Stimulated activated naive CD8-positive, alpha-beta T cell treated with anti-CD3 and anti-CD28 coated beads, Interleukin-15, Interleukin-2, amounts not matched to agents 100 ng/mL and 50 ng/mL, for 24 hours (primary cell): ENCODE results near the gene LRRC8B.
A peak's percentile ranks its signal among the peaks of the same experiment; 100 is the strongest.
"Not testable (repeated sequence)": the region's sequence is repeated elsewhere in the genome, so short reads cannot be mapped to it uniquely, and the experiment has no call there.

Experiments
- H3K27ac Mint-ChIP-seq: one replicate; pipeline ENCODE4 v1.8.0; 2021; ENCODE audit warnings: mild to moderate bottlenecking, mixed read lengths
- H3K27me3 Mint-ChIP-seq: one replicate; pipeline ENCODE4 v1.8.0; 2021; ENCODE audit warnings: mixed read lengths
- H3K36me3 Mint-ChIP-seq: one replicate; pipeline ENCODE4 v1.8.0; 2021; ENCODE audit warnings: low read depth, mixed read lengths
- H3K4me1 Mint-ChIP-seq: one replicate; pipeline ENCODE4 v1.8.0; 2021; ENCODE audit warnings: low read depth, mixed read lengths
- H3K4me3 Mint-ChIP-seq: one replicate; pipeline ENCODE4 v1.8.0; 2021; ENCODE audit warnings: mild to moderate bottlenecking, mixed read lengths
- H3K9me3 Mint-ChIP-seq: one replicate; pipeline ENCODE4 v1.8.0; 2021; ENCODE audit warnings: mixed read lengths

The LRRC8B gene

DNA sequence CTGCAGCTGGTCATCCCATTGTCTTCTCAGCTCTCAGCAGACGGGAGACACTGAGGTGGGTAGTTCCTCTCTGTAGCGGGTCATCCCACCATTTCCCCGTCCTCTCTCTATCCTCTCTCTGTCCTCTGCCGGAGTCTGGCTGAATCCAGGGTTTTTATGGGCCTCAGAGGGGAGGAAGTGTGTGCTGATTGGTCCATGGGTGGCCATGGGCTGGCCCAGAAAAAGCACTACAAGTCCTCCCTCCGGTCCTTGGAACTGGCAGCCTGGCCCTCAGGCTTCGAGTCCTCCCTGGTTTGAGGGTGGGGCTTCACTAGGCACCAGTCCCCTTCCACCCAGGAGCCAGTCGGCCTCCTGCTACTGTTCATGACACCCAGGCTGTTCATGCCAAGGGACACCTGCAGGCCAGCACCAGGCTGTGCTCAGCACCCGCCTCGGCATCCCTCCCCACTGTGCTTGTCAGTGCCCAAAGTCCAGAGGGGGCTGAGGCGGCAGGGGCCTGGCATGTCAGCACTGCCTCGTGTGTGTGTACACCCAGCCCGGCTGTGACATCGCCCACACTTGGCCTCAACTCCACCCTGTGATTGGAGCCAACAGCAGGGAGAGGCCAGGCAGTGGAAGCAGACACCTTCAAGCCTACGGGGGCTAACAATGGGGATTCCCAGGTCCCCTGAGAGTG lies 85.3 kb downstream of the LRRC8B start:
- peak overlapping the region; percentile 83 for H3K4me3 Mint-ChIP-seq
- peak overlapping the region; percentile 99 for H3K27ac Mint-ChIP-seq
- peaks cover 98% of the 10 kb centered on the region for H3K4me1 Mint-ChIP-seq
- no peaks in the 10 kb centered on the region for H3K36me3 Mint-ChIP-seq
- no peaks in the 10 kb centered on the region for H3K27me3 Mint-ChIP-seq
- no peaks in the 10 kb centered on the region for H3K9me3 Mint-ChIP-seq

GRCh38 chr1:89610457-89611011 lies 85.9 kb downstream of the LRRC8B start:
- Mint-ChIP-seq H3K4me3 (peak overlapping the region; percentile 67), H3K9me3 (no peaks in the 10 kb centered on the region), H3K4me1 (peaks cover 97% of the 10 kb centered on the region), H3K36me3 (no peaks in the 10 kb centered on the region), H3K27me3 (no peaks in the 10 kb centered on the region), H3K27ac (peak overlapping the region; percentile 99)

DNA sequence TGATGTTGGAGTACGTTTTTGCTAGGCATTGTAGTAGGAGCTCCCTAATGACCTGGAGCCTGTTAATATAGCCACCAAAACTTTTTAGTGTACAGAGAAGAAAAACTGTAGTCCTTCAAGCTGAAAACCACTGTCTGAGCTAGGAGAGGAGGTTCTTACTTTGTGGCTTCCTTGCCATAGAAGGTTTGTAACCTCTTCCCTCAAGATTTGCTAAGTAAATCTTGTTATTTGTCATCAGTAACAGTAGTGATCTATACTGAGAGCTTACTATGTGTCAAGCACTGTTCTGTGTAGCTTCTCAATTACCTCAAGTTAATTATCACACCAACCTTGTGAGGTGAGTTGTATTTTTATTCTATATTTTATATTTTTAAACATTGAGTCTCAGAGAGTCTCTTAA lies 87.1 kb downstream of the LRRC8B start:
- H3K4me3 Mint-ChIP-seq, result peak overlapping the region; percentile 67
- peaks cover 7% of the 10 kb centered on the region for H3K36me3 Mint-ChIP-seq
- H3K27ac Mint-ChIP-seq, result peak overlapping the region; percentile 99
- H3K9me3 Mint-ChIP-seq, result no peaks in the 10 kb centered on the region
- H3K27me3 Mint-ChIP-seq, result no peaks in the 10 kb centered on the region
- H3K4me1 Mint-ChIP-seq, result peaks cover 94% of the 10 kb centered on the region

DNA sequence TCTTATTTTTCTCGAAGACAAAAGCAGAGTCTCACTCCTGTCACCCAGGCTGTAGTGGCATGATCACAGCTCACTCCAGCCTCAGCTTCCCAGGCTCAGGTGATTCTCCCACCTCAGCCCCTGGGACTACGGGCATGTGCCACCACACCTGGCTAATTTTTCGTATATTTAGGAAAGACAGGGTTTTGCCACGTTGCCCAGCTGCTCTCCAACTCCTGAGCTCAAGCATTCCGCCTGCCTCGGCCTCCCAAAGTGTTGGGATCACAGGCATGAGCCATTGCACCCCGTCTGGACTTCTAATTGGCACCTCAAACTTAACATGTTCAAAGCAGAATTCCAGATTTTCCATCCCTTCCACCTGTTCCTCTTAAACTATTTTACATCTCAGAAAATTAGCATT lies 89.3 kb downstream of the LRRC8B start:
- Mint-ChIP-seq H3K27me3 (no peaks in the 10 kb centered on the region), H3K36me3 (peaks cover 29% of the 10 kb centered on the region), H3K4me3 (no peak overlapping the region), H3K4me1 (peaks cover 87% of the 10 kb centered on the region), H3K9me3 (peaks cover 15% of the 10 kb centered on the region), H3K27ac (peak overlapping the region; percentile 74)

DNA sequence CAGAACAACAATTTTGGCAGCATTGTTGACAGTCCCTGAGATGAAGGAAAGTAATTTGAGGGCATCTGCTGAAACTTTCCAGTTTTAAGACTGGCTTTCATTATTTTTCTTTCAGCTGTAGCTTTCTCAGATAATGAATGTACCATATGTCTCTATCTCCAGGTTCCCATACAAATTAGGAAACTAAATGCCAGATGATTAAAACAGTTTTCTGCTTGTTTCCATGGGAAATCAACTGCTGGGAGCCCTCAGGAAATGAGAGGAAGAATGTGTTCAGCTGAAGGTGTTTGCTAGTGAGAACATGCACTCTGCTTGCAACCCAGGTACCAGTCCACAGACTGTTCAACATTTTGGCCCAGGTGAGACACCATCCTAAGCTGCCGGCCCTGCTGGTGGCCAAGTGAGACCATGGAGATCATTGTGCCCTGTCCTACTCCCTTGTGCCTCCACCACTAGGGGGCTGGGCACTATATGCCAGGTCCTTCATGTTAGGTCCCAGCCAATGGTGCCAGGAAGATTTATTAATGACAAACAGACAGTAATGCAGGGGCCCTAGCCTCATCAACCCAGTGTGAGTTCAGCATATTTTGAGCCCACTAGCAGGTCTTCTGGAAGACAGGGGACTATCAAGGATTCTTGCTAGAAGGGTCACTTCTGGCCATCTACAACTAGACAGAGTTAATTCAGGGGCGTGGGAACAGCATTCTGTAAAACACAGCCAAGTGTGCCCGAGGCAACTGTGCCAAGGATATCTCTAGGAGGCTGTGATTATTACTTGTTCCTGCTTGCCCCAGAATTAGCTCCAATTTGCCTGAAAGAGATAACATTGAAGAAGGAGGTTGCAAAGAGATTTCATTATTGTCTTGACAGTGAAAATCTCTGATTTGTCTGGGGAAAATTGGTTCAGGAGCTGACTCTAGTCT lies 91.3 kb downstream of the LRRC8B start:
- Mint-ChIP-seq H3K27ac (no peak overlapping the region), H3K9me3 (peaks cover 17% of the 10 kb centered on the region), H3K4me3 (no peak overlapping the region), H3K4me1 (peaks cover 80% of the 10 kb centered on the region), H3K27me3 (no peaks in the 10 kb centered on the region), H3K36me3 (peaks cover 45% of the 10 kb centered on the region)

DNA sequence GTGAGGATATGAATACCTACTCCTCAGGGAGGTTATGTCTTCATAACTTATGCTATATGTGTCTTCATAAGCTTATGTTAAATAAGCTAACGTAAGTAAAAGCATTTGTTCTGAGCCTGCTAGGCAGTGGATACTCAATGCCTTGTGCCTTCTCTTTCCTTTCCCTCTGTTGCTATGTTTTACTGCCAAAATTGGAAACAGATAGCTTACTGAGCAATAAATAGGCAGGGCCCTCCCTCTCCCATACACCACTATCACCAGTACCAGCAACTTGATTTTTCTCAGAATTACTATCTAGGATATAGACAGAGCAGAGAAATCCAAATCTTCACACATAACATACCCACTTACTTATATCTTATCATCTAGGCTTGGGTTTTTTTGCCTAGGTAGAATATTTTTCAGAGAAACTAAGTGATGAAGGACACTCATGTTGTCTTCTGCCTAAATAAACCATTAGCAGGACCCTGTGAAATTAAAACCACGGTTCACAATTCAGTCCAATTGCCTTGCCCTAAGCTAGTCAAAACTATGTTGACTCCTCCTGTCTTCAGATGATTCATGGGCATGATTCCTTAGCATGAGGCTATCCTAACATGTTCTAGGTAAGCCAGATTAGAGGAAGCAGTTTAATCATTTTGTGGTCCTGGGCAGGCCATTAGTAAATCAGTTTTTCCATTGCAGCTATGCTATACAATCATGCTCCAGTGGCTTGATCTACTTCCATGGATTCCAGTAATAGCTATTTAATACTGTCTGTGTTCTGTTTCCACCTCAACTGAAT lies 92.4 kb downstream of the LRRC8B start:
- Mint-ChIP-seq H3K9me3 (peaks cover 17% of the 10 kb centered on the region), H3K36me3 (peaks cover 51% of the 10 kb centered on the region), H3K27me3 (no peaks in the 10 kb centered on the region), H3K4me1 (peaks cover 79% of the 10 kb centered on the region), H3K4me3 (no peak overlapping the region), H3K27ac (peak overlapping the region; percentile 32)

GRCh38 chr1:89620664-89621063 lies 96.0 kb downstream of the LRRC8B start:
- Mint-ChIP-seq H3K4me3 (peak overlapping the region; percentile 25), H3K36me3 (peaks cover 55% of the 10 kb centered on the region), H3K27me3 (no peaks in the 10 kb centered on the region), H3K9me3 (peaks cover 17% of the 10 kb centered on the region), H3K4me1 (peaks cover 56% of the 10 kb centered on the region), H3K27ac (peak overlapping the region; percentile 61)

DNA sequence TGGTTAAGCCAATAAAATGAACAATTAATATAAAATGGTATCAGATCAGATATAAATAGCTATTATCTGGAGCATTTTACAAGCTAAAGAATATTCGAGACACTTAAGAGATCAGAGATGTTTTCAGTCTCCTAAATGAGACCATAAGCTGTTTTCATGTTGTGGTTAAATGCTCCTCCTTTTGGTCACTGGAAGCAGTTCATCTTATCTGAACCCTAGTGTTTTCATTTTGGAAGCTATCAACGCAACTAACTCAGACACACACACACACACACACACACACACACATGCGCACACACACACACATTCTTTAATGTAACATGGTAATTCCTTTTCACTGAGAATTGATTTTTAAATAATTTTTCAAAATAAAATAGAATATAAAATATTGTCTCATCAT lies 98.3 kb downstream of the LRRC8B start:
- H3K36me3 Mint-ChIP-seq, result peaks cover 36% of the 10 kb centered on the region
- peaks cover 57% of the 10 kb centered on the region for H3K4me1 Mint-ChIP-seq
- no peaks in the 10 kb centered on the region for H3K27me3 Mint-ChIP-seq
- no peak overlapping the region for H3K4me3 Mint-ChIP-seq
- peaks cover 9% of the 10 kb centered on the region for H3K9me3 Mint-ChIP-seq
- H3K27ac Mint-ChIP-seq, result no peak overlapping the region

- H3K4me1 Mint-ChIP-seq, result peaks cover 62% of the 10 kb centered on the region
- no peak overlapping the region for H3K27ac Mint-ChIP-seq
- no peaks in the 10 kb centered on the region for H3K27me3 Mint-ChIP-seq
- H3K4me3 Mint-ChIP-seq, result no peak overlapping the region
- H3K36me3 Mint-ChIP-seq, result peaks cover 24% of the 10 kb centered on the region
- H3K9me3 Mint-ChIP-seq, result no peaks in the 10 kb centered on the region
These were observed 99.7 kb downstream of the LRRC8B start for GRCh38 chr1:89624314-89624713.

- peaks cover 67% of the 10 kb centered on the region for H3K4me1 Mint-ChIP-seq
- H3K4me3 Mint-ChIP-seq, result no peak overlapping the region
- H3K9me3 Mint-ChIP-seq, result no peaks in the 10 kb centered on the region
- peaks cover 20% of the 10 kb centered on the region for H3K36me3 Mint-ChIP-seq
- no peaks in the 10 kb centered on the region for H3K27me3 Mint-ChIP-seq
- no peak overlapping the region for H3K27ac Mint-ChIP-seq
These were observed 100.2 kb downstream of the LRRC8B start for GRCh38 chr1:89624715-89625323.

DNA sequence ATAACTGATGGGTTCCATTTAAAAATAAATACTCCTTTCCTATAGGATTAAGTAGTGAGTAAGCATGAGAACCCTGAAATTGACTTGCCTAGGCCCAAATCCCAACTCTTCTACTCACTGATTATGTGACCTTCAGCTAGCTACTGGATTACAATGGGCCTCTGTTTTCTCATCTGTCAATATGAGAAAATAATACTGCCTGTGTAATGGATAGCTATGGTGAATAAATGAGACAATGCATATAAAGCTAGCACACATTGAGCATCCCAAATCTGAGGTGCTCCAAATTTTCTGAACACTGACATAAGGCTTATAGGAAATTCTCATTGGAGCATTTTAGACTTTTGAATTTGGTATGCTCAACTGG lies 103.0 kb downstream of the LRRC8B start:
- Mint-ChIP-seq H3K9me3 (no peaks in the 10 kb centered on the region), H3K27ac (peak overlapping the region; percentile 78), H3K36me3 (peaks cover 10% of the 10 kb centered on the region), H3K4me1 (peaks cover 73% of the 10 kb centered on the region), H3K4me3 (peak overlapping the region; percentile 58), H3K27me3 (no peaks in the 10 kb centered on the region)

DNA sequence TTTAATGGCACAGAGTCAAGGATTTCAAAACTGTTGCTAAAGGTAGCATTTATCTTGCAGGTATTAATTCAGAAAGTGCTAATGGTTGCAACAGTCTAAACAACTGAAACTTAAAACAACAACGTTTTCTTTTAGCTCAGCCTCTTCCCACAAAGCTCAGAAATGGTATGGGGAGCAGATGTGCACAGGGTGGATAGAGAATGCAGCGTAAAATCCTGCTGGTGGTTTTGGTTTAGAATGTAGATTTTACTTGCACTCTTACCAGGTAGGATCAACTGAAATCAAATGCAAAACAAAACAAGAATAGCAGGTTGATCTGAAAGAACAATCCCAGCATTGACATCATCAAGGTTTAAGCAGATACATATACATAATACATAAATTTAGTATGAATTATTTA lies 104.5 kb downstream of the LRRC8B start:
- Mint-ChIP-seq H3K4me1 (peaks cover 67% of the 10 kb centered on the region), H3K27ac (peak overlapping the region; percentile 19), H3K9me3 (no peaks in the 10 kb centered on the region), H3K4me3 (no peak overlapping the region), H3K36me3 (peaks cover 15% of the 10 kb centered on the region), H3K27me3 (no peaks in the 10 kb centered on the region)

- H3K27me3 Mint-ChIP-seq, H3K9me3 Mint-ChIP-seq: not testable (repeated sequence)
- peak overlapping the region; percentile 29 for H3K4me3 Mint-ChIP-seq
- H3K4me1 Mint-ChIP-seq, result peaks cover 71% of the 10 kb centered on the region
- peaks cover 19% of the 10 kb centered on the region for H3K36me3 Mint-ChIP-seq
- H3K27ac Mint-ChIP-seq, result peak overlapping the region; percentile 46
These were observed 105.0 kb downstream of the LRRC8B start for GRCh38 chr1:89629600-89629999.

- peak overlapping the region; percentile 21 for H3K4me3 Mint-ChIP-seq
- H3K27me3 Mint-ChIP-seq, result no peaks in the 10 kb centered on the region
These were observed 105.4 kb downstream of the LRRC8B start for GRCh38 chr1:89630048-89630447.

More at GRCh38 chr1:89630048-89630447, 105.4 kb downstream of the LRRC8B start:
- Mint-ChIP-seq H3K36me3 (peaks cover 22% of the 10 kb centered on the region), H3K27ac (peak overlapping the region; percentile 46), H3K9me3 (no peaks in the 10 kb centered on the region), H3K4me1 (peaks cover 74% of the 10 kb centered on the region)
